ENCODE measurements around the gene SARDH.

The SARDH gene

GRCh38 chr9:133725886-133726285, 12.3 kb downstream of the SARDH start:
- H3K4me3 ChIP-seq, result no peak overlapping the region

GRCh38 chr9:133718563-133719315, 19.4 kb downstream of the SARDH start:
- H3K4me3 ChIP-seq, result no peak overlapping the region

More at GRCh38 chr9:133725886-133726285, 12.3 kb downstream of the SARDH start:
- H3K27ac ChIP-seq, result no peak overlapping the region

GRCh38 chr9:133717113-133718031, 20.8 kb downstream of the SARDH start:
- H3K27ac ChIP-seq, result no peak overlapping the region
- H3K4me3 ChIP-seq, result no peak overlapping the region

More at GRCh38 chr9:133718563-133719315, 19.4 kb downstream of the SARDH start:
- no peak overlapping the region for H3K27ac ChIP-seq

- no peak overlapping the region for H3K4me3 ChIP-seq
- peak overlapping the region in 1 of 21 experiments; percentile 38 for H3K27ac ChIP-seq
Observed at GRCh38 chr9:133716564-133717112, 21.5 kb downstream of the SARDH start.

GRCh38 chr9:133715866-133716563, 22.1 kb downstream of the SARDH start:
- Histone ChIP-seq H3K27ac (peak overlapping the region in 3 of 21 experiments; percentile 19 to 38 (median 23)), H3K4me3 (no peak overlapping the region)

GRCh38 chr9:133715295-133715865, 22.8 kb downstream of the SARDH start:
- Histone ChIP-seq H3K27ac (peak overlapping the region in 3 of 21 experiments; percentile 19 to 38 (median 23)), H3K4me3 (no peak overlapping the region)

GRCh38 chr9:133714606-133715294, 23.4 kb downstream of the SARDH start:
- no peak overlapping the region for H3K4me3 ChIP-seq
- H3K27ac ChIP-seq, result peak overlapping the region in 2 of 21 experiments; percentile 3 to 38

- no peak overlapping the region for H3K4me3 ChIP-seq
- H3K27ac ChIP-seq, result no peak overlapping the region
Observed at GRCh38 chr9:133713960-133714495, 24.1 kb downstream of the SARDH start.

- H3K27ac ChIP-seq, result no peak overlapping the region
- no peak overlapping the region for H3K4me3 ChIP-seq
Observed at GRCh38 chr9:133713150-133713959, 24.8 kb downstream of the SARDH start.

- H3K27ac ChIP-seq, result peak overlapping the region in 1 of 21 experiments; percentile 51
Observed at GRCh38 chr9:133712221-133713100, 25.7 kb downstream of the SARDH start.

GRCh38 chr9:133711428-133712220, 26.5 kb downstream of the SARDH start:
- peak overlapping the region in 3 of 21 experiments; percentile 21 to 52 (median 23) for H3K27ac ChIP-seq
- no peak overlapping the region for H3K4me3 ChIP-seq

More at GRCh38 chr9:133712221-133713100, 25.7 kb downstream of the SARDH start:
- no peak overlapping the region for H3K4me3 ChIP-seq

- peak overlapping the region in 4 of 21 experiments; percentile 21 to 52 (median 32) for H3K27ac ChIP-seq
- H3K4me3 ChIP-seq, result no peak overlapping the region
Observed at GRCh38 chr9:133710661-133711427, 27.3 kb downstream of the SARDH start.

GRCh38 chr9:133709691-133710571, 28.2 kb downstream of the SARDH start:
- Histone ChIP-seq H3K27ac (no peak overlapping the region), H3K4me3 (no peak overlapping the region)

GRCh38 chr9:133709015-133709611, 29.0 kb downstream of the SARDH start:
- no peak overlapping the region for H3K27ac ChIP-seq
- no peak overlapping the region for H3K4me3 ChIP-seq

Measured in skin epidermis (tissue), 12 donors.